ENCODE measurements around the gene CDC42SE2. TPM values are rescaled to one million over a fixed set of nuclear protein-coding genes. Genes with fewer than 3 reads are reported as not detected.

Gene CDC42SE2
- total and polyA plus RNA-seq, 2 experiments from 2014 or later: 24.2 to 36.2 TPM

- peaks cover 21% of the 10 kb centered on the region for H3K36me3 ChIP-seq (ENCODE audit: insufficient read depth)
- H3F3A ChIP-seq (replicated peaks; ENCODE audit: low read depth): no peaks in the 10 kb centered on the region
- no peak overlapping the region for H3K4me3 Mint-ChIP-seq
- no peak for ATAC-seq
- DNase-seq (ENCODE audit: low spot score): no peak
- TF ChIP-seq ZNF462 (CRISPR knock-in tag; IDR thresholded peaks at IDR 0.05): no peak
- TF ChIP-seq STAT1 (IDR thresholded peaks at IDR 0.05; ENCODE audit: unreplicated experiment): no peak
- no peak for TF ChIP-seq CREB1 (CRISPR knock-in tag; IDR thresholded peaks at IDR 0.05; ENCODE audit: low read depth)
- TF ChIP-seq ZNF331 (CRISPR knock-in tag; IDR thresholded peaks at IDR 0.05; ENCODE audit: low read depth): no peak
- no peak for TF ChIP-seq POLR2AphosphoS5 (IDR thresholded peaks at IDR 0.05; ENCODE audit: low read depth)
- TF ChIP-seq ZNF114 (CRISPR knock-in tag; IDR thresholded peaks at IDR 0.05): no peak
- TF ChIP-seq JUNB (IDR thresholded peaks at IDR 0.05; ENCODE audit: unreplicated experiment): no peak
- H3K4me1 Mint-ChIP-seq: no peaks in the 10 kb centered on the region; the same call in 2 of the 3 replicates
- no peaks in the 10 kb centered on the region for H3K79me2 ChIP-seq (replicated peaks; ENCODE audit: insufficient read depth)
- no peaks in the 10 kb centered on the region for H3K9me2 ChIP-seq (ENCODE audit: insufficient read depth)
- H3K4me2 ChIP-seq: no peak overlapping the region
- no peaks in the 10 kb centered on the region for H3K27me3 ChIP-seq (ENCODE audit: insufficient read depth)
- H4K20me1 ChIP-seq (replicated peaks; ENCODE audit: insufficient read depth): no peaks in the 10 kb centered on the region
- H3K4me3 ChIP-seq: no peak overlapping the region
- no peak overlapping the region for H3K27ac Mint-ChIP-seq
- H3K9me3 Mint-ChIP-seq: no peaks in the 10 kb centered on the region
- H2AFZ ChIP-seq: no peak overlapping the region
- H3K36me3 Mint-ChIP-seq (ENCODE audit: low read depth): peaks cover 38% of the 10 kb centered on the region
- peaks cover 3% of the 10 kb centered on the region for H3K27me3 Mint-ChIP-seq (ENCODE audit: insufficient read depth, low read depth, poor library complexity)
- 0 out of 2 replicates have a peak, but pooled peaks cover 3% of the 10 kb centered on the region for H3K4me1 ChIP-seq (ENCODE audit: insufficient read depth)
- H3K27ac ChIP-seq (ENCODE audit: low read depth): no peak overlapping the region
These were observed 169.3 kb downstream of the CDC42SE2 start for GRCh38 chr5:131433109-131433508.

- Mint-ChIP-seq H3K36me3 (ENCODE audit: low read depth) (peaks cover 29% of the 10 kb centered on the region), H3K9me3 (no peaks in the 10 kb centered on the region), H3K27me3 (ENCODE audit: insufficient read depth, low read depth, poor library complexity) (peaks cover 2% of the 10 kb centered on the region), H3K4me3 (no peak overlapping the region), H3K4me1 (no peaks in the 10 kb centered on the region), H3K27ac (no peak overlapping the region)
- Histone ChIP-seq H3K36me3 (ENCODE audit: insufficient read depth) (peaks cover 15% of the 10 kb centered on the region), H3K27ac (ENCODE audit: low read depth) (no peak overlapping the region), H3K4me1 (ENCODE audit: insufficient read depth) (no peaks in the 10 kb centered on the region), H3K9me2 (ENCODE audit: insufficient read depth) (no peaks in the 10 kb centered on the region), H3K79me2 (replicated peaks; ENCODE audit: insufficient read depth) (no peaks in the 10 kb centered on the region), H3K4me2 (no peak overlapping the region), H2AFZ (no peak overlapping the region), H3K27me3 (ENCODE audit: insufficient read depth) (no peaks in the 10 kb centered on the region), H3F3A (replicated peaks; ENCODE audit: low read depth) (no peaks in the 10 kb centered on the region), H3K4me3 (no peak overlapping the region), H4K20me1 (replicated peaks; ENCODE audit: insufficient read depth) (no peaks in the 10 kb centered on the region; the same call in 1 of the 2 replicates)
- DNase-seq (ENCODE audit: low spot score) (no peak), ATAC-seq (no peak)
- TF ChIP-seq EZH2phosphoT487 (IDR thresholded peaks at IDR 0.05; ENCODE audit: unreplicated experiment) (no peak), STAT1 (IDR thresholded peaks at IDR 0.05; ENCODE audit: unreplicated experiment) (no peak), NANOG (IDR thresholded peaks at IDR 0.05; ENCODE audit: borderline replicate concordance) (no peak), POLR2AphosphoS5 (IDR thresholded peaks at IDR 0.05; ENCODE audit: low read depth) (no peak), ZNF331 (CRISPR knock-in tag; IDR thresholded peaks at IDR 0.05; ENCODE audit: low read depth) (no peak)
These were observed 172.2 kb downstream of the CDC42SE2 start for GRCh38 chr5:131436081-131436480.
